HEK293 (cell line): ENCODE data around the gene HOXB8.
A peak's percentile ranks its signal among the peaks of the same experiment; 100 is the strongest.

Experiments used
- CTCF ChIA-PET: fragments of 350-600 bp; formaldehyde crosslinking; extraction: SDS; loops from one replicate; lab custom pipeline; 2021; ENCODE audit warnings: antibody characterized with exemption; lab: Yijun Ruan, JAX
- POLR2A ChIA-PET: fragments of 300-600 bp; formaldehyde crosslinking; extraction: SDS; loops from one replicate; lab custom pipeline; 2020; ENCODE audit warnings: antibody characterized with exemption, inconsistent platforms; lab: Yijun Ruan, JAX
- H3K27ac ChIP-seq: fragments of 200-500 bp; sonication (Bioruptor generic); 2 replicates; pipeline ENCODE4 v1.5.1; 2014; ENCODE audit warnings: low read depth, low read length, control low read depth, inconsistent platforms; ENCODE audit errors: extremely low read depth
- H3K36me3 ChIP-seq, 2 experiments: fragments of 200-500 bp in 1 of 2; sonication (Bioruptor generic) in 1 of 2; 1 replicate in 1 of 2; 2 replicates in 1 of 2; pipeline ENCODE4 v1.5.1; 2014 to 2017; ENCODE audit warnings: inconsistent platforms in 2 of 2, low read length in 2 of 2; ENCODE audit not compliant: control insufficient read depth in 2 of 2, insufficient read depth in 1 of 2
- H3K4me1 ChIP-seq: fragments of 200-500 bp; sonication (Bioruptor generic); 2 replicates; pipeline ENCODE4 v1.5.1; 2014; ENCODE audit warnings: mild to moderate bottlenecking, low read length, inconsistent platforms; ENCODE audit not compliant: control insufficient read depth, insufficient read depth
- H3K4me3 ChIP-seq: 2 replicates; pipeline ENCODE4 v1.5.1; 2011; ENCODE audit warnings: low read depth, mild to moderate bottlenecking, control low read depth, low read length, moderate library complexity
- H3K9me3 ChIP-seq: fragments of 200-500 bp; sonication (Bioruptor generic); 2 replicates; pipeline ENCODE4 v1.5.1; 2014; ENCODE audit warnings: low read depth, low read length, inconsistent platforms; ENCODE audit not compliant: control insufficient read depth, insufficient read depth
- BCL11A ChIP-seq: fragments of 450-650 bp; formaldehyde crosslinking; IDR thresholded peaks from 2 replicates; pipeline ENCODE4 v1.5.1; 2016; ENCODE audit warnings: low read depth, missing biosample characterization, missing genetic modification characterization
- BCL11B ChIP-seq: fragments of 450-650 bp; formaldehyde crosslinking; IDR thresholded peaks from 2 replicates; pipeline ENCODE4 v1.5.1; 2016; ENCODE audit warnings: low read depth, missing biosample characterization, missing genetic modification characterization
- GFI1B ChIP-seq: fragments of 450-650 bp; formaldehyde crosslinking; IDR thresholded peaks from 2 replicates; pipeline ENCODE4 v1.5.1; 2016; ENCODE audit warnings: missing biosample characterization, missing genetic modification characterization
- GLIS2 ChIP-seq: fragments of 450-650 bp; formaldehyde crosslinking; IDR thresholded peaks from 2 replicates; pipeline ENCODE4 v1.5.1; 2016; ENCODE audit warnings: missing biosample characterization, missing genetic modification characterization
- IKZF3 ChIP-seq: fragments of 450-650 bp; IDR thresholded peaks from 2 replicates; pipeline ENCODE4 v1.5.0; 2018; ENCODE audit warnings: missing biosample characterization, mild to moderate bottlenecking, missing genetic modification characterization, moderate library complexity
- PRDM6 ChIP-seq: fragments of 450-650 bp; formaldehyde crosslinking; IDR thresholded peaks from 2 replicates; pipeline ENCODE4 v1.5.1; 2017; ENCODE audit warnings: missing biosample characterization, missing genetic modification characterization
- RBAK ChIP-seq: fragments of 450-650 bp; formaldehyde crosslinking; IDR thresholded peaks from 2 replicates; pipeline ENCODE4 v1.5.1; 2016; ENCODE audit warnings: missing biosample characterization, missing genetic modification characterization
- REPIN1 ChIP-seq: fragments of 450-650 bp; formaldehyde crosslinking; IDR thresholded peaks from 2 replicates; pipeline ENCODE4 v1.5.1; 2017; ENCODE audit warnings: missing biosample characterization, missing genetic modification characterization, low read depth
- SCRT2 ChIP-seq: fragments of 450-650 bp; formaldehyde crosslinking; IDR thresholded peaks from 2 replicates; pipeline ENCODE4 v1.5.1; 2016; ENCODE audit warnings: missing biosample characterization, missing genetic modification characterization
- SP3 ChIP-seq: fragments of 450-650 bp; formaldehyde crosslinking; IDR thresholded peaks from 2 replicates; pipeline ENCODE4 v1.5.1; 2016; ENCODE audit warnings: missing biosample characterization, missing genetic modification characterization
- ZBTB1 ChIP-seq: fragments of 450-650 bp; formaldehyde crosslinking; IDR thresholded peaks from 2 replicates; pipeline ENCODE4 v1.5.1; 2016; ENCODE audit warnings: missing biosample characterization, missing genetic modification characterization
- ZBTB44 ChIP-seq: fragments of 450-650 bp; IDR thresholded peaks from 2 replicates; pipeline ENCODE4 v1.5.1; 2018; ENCODE audit warnings: missing biosample characterization, mild to moderate bottlenecking, missing genetic modification characterization
- ZNF24 ChIP-seq: fragments of 450-650 bp; formaldehyde crosslinking; IDR thresholded peaks from 2 replicates; pipeline ENCODE4 v1.5.1; 2016; ENCODE audit warnings: missing biosample characterization, missing genetic modification characterization
- ZNF266 ChIP-seq: fragments of 450-650 bp; formaldehyde crosslinking; IDR thresholded peaks from 2 replicates; pipeline ENCODE4 v1.5.1; 2016; ENCODE audit warnings: missing biosample characterization, missing genetic modification characterization, low read depth
- ZNF292 ChIP-seq: fragments of 450-650 bp; formaldehyde crosslinking; IDR thresholded peaks from 2 replicates; pipeline ENCODE4 v1.5.1; 2016; ENCODE audit warnings: low read depth, missing biosample characterization, missing genetic modification characterization, borderline replicate concordance
- ZNF335 ChIP-seq: fragments of 450-650 bp; formaldehyde crosslinking; conservative IDR thresholded peaks from 2 replicates; pipeline ENCODE4 v1.5.1; 2016; ENCODE audit warnings: missing biosample characterization, missing genetic modification characterization
- ZNF394 ChIP-seq: fragments of 450-650 bp; formaldehyde crosslinking; IDR thresholded peaks from 2 replicates; pipeline ENCODE4 v1.5.1; 2016; ENCODE audit warnings: missing biosample characterization, missing genetic modification characterization, mild to moderate bottlenecking, moderate library complexity, borderline replicate concordance
- ZNF571 ChIP-seq: fragments of 450-650 bp; formaldehyde crosslinking; IDR thresholded peaks from 2 replicates; pipeline ENCODE4 v1.5.0; 2017; ENCODE audit warnings: missing biosample characterization, missing genetic modification characterization
- ZNF623 ChIP-seq: fragments of 450-650 bp; formaldehyde crosslinking; IDR thresholded peaks from 2 replicates; pipeline ENCODE4 v1.5.1; 2016; ENCODE audit warnings: missing biosample characterization, missing genetic modification characterization
- ZNF654 ChIP-seq: fragments of 450-650 bp; formaldehyde crosslinking; IDR thresholded peaks from 2 replicates; pipeline ENCODE4 v1.5.1; 2016; ENCODE audit warnings: low read depth, missing biosample characterization, missing genetic modification characterization
- TF ChIP-seq, protein P1 (sequence below): fragments of 450-650 bp; formaldehyde crosslinking; IDR thresholded peaks from 2 replicates; pipeline ENCODE4 v1.5.1; 2016; ENCODE audit warnings: missing biosample characterization, missing genetic modification characterization
- TF ChIP-seq, protein P2 (sequence below): fragments of 450-650 bp; formaldehyde crosslinking; optimal IDR thresholded peaks from 2 replicates; pipeline ENCODE3; 2016; ENCODE audit warnings: missing biosample characterization, mild to moderate bottlenecking, missing genetic modification characterization

Gene HOXB8

DNA sequence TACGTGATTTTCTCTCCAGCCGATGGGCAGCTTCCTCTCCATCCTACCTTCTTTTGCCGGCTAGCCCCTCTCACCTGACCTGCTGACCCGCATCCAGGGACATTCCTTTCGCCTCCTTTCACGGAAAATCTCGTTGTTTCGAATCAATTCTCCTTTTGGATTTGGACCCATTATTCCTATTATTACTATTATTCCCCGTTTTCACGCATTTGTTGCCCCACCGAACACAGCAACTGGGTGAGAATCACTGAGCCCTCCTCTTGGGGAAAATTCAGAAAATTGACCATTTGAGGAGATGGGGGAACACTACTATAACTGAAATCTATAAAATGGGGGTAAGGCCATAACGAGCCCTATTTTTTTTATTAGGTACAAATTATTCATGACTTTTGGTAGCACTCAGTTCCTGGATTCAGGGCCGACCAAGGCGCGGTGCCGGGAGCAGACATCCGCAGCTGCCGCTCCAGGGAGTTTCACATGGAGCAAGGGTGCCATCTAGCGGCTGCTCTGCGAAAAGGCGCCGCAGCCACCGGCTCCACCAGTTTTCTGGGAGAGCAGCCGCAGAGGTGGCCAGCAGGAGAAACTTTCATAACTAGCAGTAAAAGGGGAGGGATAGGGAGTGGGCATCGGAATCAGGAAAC is 3.3 kb upstream of the HOXB8 start (continued):
- no peak for TF ChIP-seq GFI1B (tag by site-specific recombination)
- 0 out of 2 replicates have a peak, but pooled peaks have one; percentile 35 for TF ChIP-seq REPIN1 (tag by site-specific recombination)
- no peak for TF ChIP-seq BCL11B (tag by site-specific recombination)
- TF ChIP-seq SP3 (tag by site-specific recombination): no peak
- no peak for TF ChIP-seq ZNF571 (tag by site-specific recombination)
- 0 out of 2 replicates have a peak, but pooled peaks have one; percentile 22 for TF ChIP-seq ZNF394
- TF ChIP-seq, all 188 proteins: peak for 10

GRCh38 chr17:48617471-48618255 is 2.6 kb upstream of the HOXB8 start:
- ChIA-PET CTCF (interaction anchor here (0.5 to 5.7 kb wide), 31 partner anchors 8 to 592 kb away, joined by 3 to 86 read pairs (median 4); partner anchors contain the start of gene HOXB5), POLR2A (interaction anchor here (1.3 kb wide), 1 partner anchor 8 kb away, joined by 4 read pairs; no protein-coding TSS in a partner anchor)
- H3K36me3 ChIP-seq: peaks cover 0 to 14% of the 10 kb centered on the region in 2 experiments; a peak in 1 of 3 replicates
- no peak overlapping the region; the same call in 1 of the 2 replicates for H3K27ac ChIP-seq
- TF ChIP-seq ZNF24 (no peak), ZNF654 (tag by site-specific recombination) (peak; percentile 13; the same call in 1 of the 2 replicates), ZBTB1 (no peak), GLIS2 (tag by site-specific recombination) (no peak), ZNF335 (no peak), PRDM6 (peak; percentile 81; the same call in 1 of the 2 replicates), IKZF3 (tag by site-specific recombination) (no peak), RBAK (no peak)
- TF ChIP-seq, protein P1, sequence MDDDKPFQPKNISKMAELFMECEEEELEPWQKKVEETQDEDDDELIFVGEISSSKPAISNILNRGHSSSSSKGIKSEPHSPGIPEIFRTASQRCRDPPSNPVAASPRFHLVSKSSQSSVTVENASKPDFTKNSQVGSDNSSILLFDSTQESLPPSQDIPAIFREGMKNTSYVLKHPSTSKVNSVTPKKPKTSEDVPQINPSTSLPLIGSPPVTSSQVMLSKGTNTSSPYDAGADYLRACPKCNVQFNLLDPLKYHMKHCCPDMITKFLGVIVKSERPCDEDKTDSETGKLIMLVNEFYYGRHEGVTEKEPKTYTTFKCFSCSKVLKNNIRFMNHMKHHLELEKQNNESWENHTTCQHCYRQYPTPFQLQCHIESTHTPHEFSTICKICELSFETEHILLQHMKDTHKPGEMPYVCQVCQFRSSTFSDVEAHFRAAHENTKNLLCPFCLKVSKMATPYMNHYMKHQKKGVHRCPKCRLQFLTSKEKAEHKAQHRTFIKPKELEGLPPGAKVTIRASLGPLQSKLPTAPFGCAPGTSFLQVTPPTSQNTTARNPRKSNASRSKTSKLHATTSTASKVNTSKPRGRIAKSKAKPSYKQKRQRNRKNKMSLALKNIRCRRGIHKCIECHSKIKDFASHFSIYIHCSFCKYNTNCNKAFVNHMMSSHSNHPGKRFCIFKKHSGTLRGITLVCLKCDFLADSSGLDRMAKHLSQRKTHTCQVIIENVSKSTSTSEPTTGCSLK (tag by site-specific recombination): no peak
- peaks cover 48% of the 10 kb centered on the region for H3K4me1 ChIP-seq
- no peaks in the 10 kb centered on the region for H3K9me3 ChIP-seq
- H3K4me3 ChIP-seq: no peak overlapping the region

DNA sequence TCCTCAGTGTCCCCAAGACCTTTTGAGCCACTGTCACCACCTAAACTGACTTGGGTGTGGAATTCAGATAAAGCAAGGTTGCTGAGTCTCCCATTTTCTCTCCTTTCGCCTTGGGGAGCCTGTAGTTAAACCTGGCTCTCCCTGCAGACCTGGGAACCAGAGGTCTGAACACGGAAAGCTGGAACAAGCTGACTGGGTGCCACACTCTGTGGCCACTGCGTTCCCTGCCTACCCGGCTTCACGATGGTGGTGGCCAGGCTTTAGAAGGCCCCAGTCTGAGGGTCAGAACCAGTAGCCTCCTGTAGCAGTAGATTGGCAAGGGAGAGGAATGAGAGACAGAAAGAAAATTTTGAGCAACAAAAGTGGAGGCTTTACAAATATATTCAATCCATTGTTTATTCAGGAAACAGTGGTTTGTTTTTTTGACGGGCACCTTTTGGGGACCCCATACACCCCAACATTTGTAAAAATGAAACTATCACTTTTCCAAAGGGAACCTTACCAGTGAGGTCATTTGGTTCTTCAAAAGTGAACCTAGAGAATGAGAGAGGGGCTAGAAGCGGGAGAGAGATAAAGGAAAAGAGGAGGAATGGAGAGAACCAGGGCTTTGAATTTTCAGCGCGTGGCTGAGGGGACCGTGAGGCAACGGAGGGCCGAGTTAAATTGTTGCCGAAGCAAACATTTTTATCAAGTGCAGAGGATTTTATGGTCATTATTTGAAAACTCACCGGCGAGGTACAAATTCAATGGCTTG is 1.8 kb upstream of the HOXB8 start:
- Histone ChIP-seq H3K9me3 (no peaks in the 10 kb centered on the region), H3K36me3 (peaks cover 0 to 7% of the 10 kb centered on the region in 2 experiments; a peak in 1 of 3 replicates), H3K27ac (peak overlapping the region; percentile 67; the same call in 1 of the 2 replicates), H3K4me1 (peaks cover 51% of the 10 kb centered on the region), H3K4me3 (no peak overlapping the region)
- CTCF ChIA-PET: interaction anchor here (0.6 to 5.7 kb wide), 19 partner anchors 23 to 591 kb away, joined by 3 to 86 read pairs (median 5); partner anchors contain the start of gene HOXB5
- POLR2A ChIA-PET: no interaction called here
- TF ChIP-seq ZNF623 (tag by site-specific recombination): no peak
- no peak for TF ChIP-seq SCRT2
- TF ChIP-seq ZBTB44 (tag by site-specific recombination): no peak
- TF ChIP-seq ZNF266 (tag by site-specific recombination): no peak
- TF ChIP-seq, protein P2, sequence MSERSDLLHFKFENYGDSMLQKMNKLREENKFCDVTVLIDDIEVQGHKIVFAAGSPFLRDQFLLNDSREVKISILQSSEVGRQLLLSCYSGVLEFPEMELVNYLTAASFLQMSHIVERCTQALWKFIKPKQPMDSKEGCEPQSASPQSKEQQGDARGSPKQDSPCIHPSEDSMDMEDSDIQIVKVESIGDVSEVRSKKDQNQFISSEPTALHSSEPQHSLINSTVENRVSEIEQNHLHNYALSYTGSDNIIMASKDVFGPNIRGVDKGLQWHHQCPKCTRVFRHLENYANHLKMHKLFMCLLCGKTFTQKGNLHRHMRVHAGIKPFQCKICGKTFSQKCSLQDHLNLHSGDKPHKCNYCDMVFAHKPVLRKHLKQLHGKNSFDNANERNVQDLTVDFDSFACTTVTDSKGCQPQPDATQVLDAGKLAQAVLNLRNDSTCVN (tag by site-specific recombination): no peak
- no peak for TF ChIP-seq BCL11A
- TF ChIP-seq ZNF292 (tag by site-specific recombination): no peak
